Thoracic aorta (tissue), 2 donors: Measurements from ENCODE around the gene ARRB2. TPM values are rescaled to one million over a fixed set of nuclear protein-coding genes. Genes with fewer than 3 reads are reported as not detected.
A peak's percentile ranks its signal among the peaks of the same experiment; 100 is the strongest.
"Not testable (repeated sequence)": the region's sequence is repeated elsewhere in the genome, so short reads cannot be mapped to it uniquely, and the experiment has no call there.

Source experiments
- ATAC-seq: fragments of 150-250 bp; one replicate; pipeline ENCODE4 v1.8.0; 2017; ENCODE audit warnings: low read depth; ENCODE audit not compliant: insufficient number of reproducible peaks, low FRiP score
- DNase-seq: peaks from one replicate; pipeline ENCODE4 v3.0.0-alpha.2; 2020; ENCODE audit warnings: low spot score
- H3K27ac ChIP-seq, 2 donors: fragments of 200-600 bp; sonication (generic); 1 replicate in 1 of 2; 2 replicates in 1 of 2; pipeline ENCODE4 v1.5.1; 2016; ENCODE audit warnings: mild to moderate bottlenecking in 2 of 2, moderate library complexity in 2 of 2
- H3K27me3 ChIP-seq: fragments of 200-600 bp; sonication (generic); replicated peaks from 2 replicates; pipeline ENCODE4 v1.6.0; 2016; ENCODE audit warnings: mild to moderate bottlenecking; ENCODE audit not compliant: insufficient read depth
- H3K36me3 ChIP-seq: fragments of 200-600 bp; sonication (generic); one replicate; pipeline ENCODE4 v1.5.1; 2016
- H3K4me1 ChIP-seq, 2 donors: fragments of 200-600 bp; sonication (generic); 1 replicate in 1 of 2; 2 replicates in 1 of 2; pipeline versions ENCODE4 v1.5.1 to v1.6.0; 2016; ENCODE audit warnings: low read depth in 2 of 2, mild to moderate bottlenecking in 1 of 2; ENCODE audit not compliant: control insufficient read depth in 1 of 2
- H3K4me3 ChIP-seq: fragments of 200-600 bp; sonication (generic); 2 replicates; pipeline ENCODE4 v1.5.1; 2016; ENCODE audit warnings: mild to moderate bottlenecking
- H3K9me3 ChIP-seq: fragments of 200-600 bp; sonication (generic); 2 replicates; pipeline ENCODE4 v1.5.1; 2016
- CTCF ChIP-seq: fragments of 200-600 bp; sonication (generic); IDR thresholded peaks from one replicate; pipeline ENCODE4 v1.5.1; 2019; ENCODE audit warnings: antibody characterized with exemption
- total RNA-seq, 2 donors: library from RNA; depleted of rRNA; stranded (reverse); fragments of >200 nt; gene quantifications; one replicate each; pipeline versions ENCODE4 v1.1.0 to v1.2.3, GENCODE V29; 2016

ARRB2 gene
- total RNA-seq, 2 donors from 2014 or later: 64.5 to 66.3 TPM

GRCh38 chr17:4710693-4711634, 532 bp downstream of the ARRB2 start:
- TF ChIP-seq CTCF: no peak
- H3K36me3 ChIP-seq: no peaks in the 10 kb centered on the region
- no peaks in the 10 kb centered on the region for H3K9me3 ChIP-seq
- no peak for ATAC-seq
- DNase-seq: no peak
- no peaks in the 10 kb centered on the region for H3K27me3 ChIP-seq
- peak overlapping the region; percentile 98 for H3K4me3 ChIP-seq
- peak overlapping the region; percentile 55 to 68 for H3K27ac ChIP-seq
- peaks cover 3 to 7% of the 10 kb centered on the region in 2 donors for H3K4me1 ChIP-seq

GRCh38 chr17:4711661-4712181, 1.3 kb downstream of the ARRB2 start:
- Histone ChIP-seq H3K27ac (peak overlapping the region in 1 of 2 donors; percentile 68), H3K4me3 (peak overlapping the region; percentile 98), H3K36me3 (no peaks in the 10 kb centered on the region), H3K4me1 (peaks cover 3 to 7% of the 10 kb centered on the region in 2 donors), H3K27me3 (no peaks in the 10 kb centered on the region), H3K9me3 (no peaks in the 10 kb centered on the region)
- DNase-seq (no peak), ATAC-seq (no peak)
- no peak for TF ChIP-seq CTCF

GRCh38 chr17:4712526-4712925, 2.1 kb downstream of the ARRB2 start:
- no peak for DNase-seq
- Histone ChIP-seq H3K4me1 (peaks cover 3 to 7% of the 10 kb centered on the region in 2 donors), H3K4me3 (peak overlapping the region; percentile 98), H3K27me3 (no peaks in the 10 kb centered on the region), H3K9me3 (no peaks in the 10 kb centered on the region), H3K36me3 (peaks cover 5% of the 10 kb centered on the region), H3K27ac (no peak overlapping the region)
- no peak for TF ChIP-seq CTCF
- no peak for ATAC-seq

GRCh38 chr17:4714340-4715062, 4.1 kb downstream of the ARRB2 start:
- H3K4me3 ChIP-seq, H3K36me3 ChIP-seq, DNase-seq, H3K4me1 ChIP-seq, ATAC-seq, H3K27ac ChIP-seq, H3K9me3 ChIP-seq, H3K27me3 ChIP-seq: not testable (repeated sequence)

DNA sequence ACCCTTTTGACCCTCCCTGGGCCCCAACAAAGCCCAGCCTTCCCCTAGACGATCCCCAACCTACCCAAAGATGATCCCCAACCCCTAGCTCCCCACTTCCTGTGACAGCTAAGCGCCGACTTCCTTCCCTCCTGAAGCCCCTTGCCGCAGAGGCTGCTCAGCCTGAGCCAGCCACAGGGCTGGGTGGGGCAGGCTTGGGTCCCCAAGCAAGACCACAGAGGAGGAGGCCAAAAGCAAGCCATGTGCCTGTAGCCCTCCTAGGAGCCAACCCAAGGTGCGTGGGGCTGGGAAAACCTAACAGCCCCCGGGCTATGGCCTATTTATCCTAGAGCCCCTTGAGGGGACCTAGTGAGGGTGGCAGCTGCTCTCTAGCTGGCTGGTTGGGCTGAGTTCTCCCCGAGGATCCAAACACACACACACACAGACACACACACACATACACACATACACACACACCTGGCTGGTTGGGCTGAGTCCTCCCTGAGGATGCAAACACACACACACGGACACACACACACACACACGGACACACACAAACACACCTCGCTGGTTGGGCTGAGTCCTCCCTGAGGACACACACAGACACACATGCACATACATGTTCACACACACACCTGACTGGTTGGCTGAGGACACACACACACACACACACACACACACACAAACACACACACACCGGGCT, 4.8 kb downstream of the ARRB2 start:
- no peaks in the 10 kb centered on the region for H3K9me3 ChIP-seq
- H3K4me3 ChIP-seq: no peak overlapping the region
- H3K36me3 ChIP-seq: peaks cover 5% of the 10 kb centered on the region
- H3K4me1 ChIP-seq: peaks cover 0 to 7% of the 10 kb centered on the region in 2 donors
- H3K27ac ChIP-seq: no peak overlapping the region
- ATAC-seq (no peak), DNase-seq (no peak)
- no peaks in the 10 kb centered on the region for H3K27me3 ChIP-seq
- TF ChIP-seq CTCF: no peak
